HG03103 (cell line): ENCODE results near the gene THNSL1.
"Not testable (repeated sequence)": the region's sequence is repeated elsewhere in the genome, so short reads cannot be mapped to it uniquely, and the experiment has no call there.

ENCODE experiments used
- ATAC-seq: cut with Tn5 transposase; IDR thresholded peaks from one replicate; pipeline ENCODE4 v1.9.1; 2021; ENCODE audit warnings: low read depth; ENCODE audit not compliant: unreplicated experiment

THNSL1 gene

GRCh38 chr10:24995072-24995471 lies 21.3 kb upstream of the THNSL1 start:
- ATAC-seq: no peak

- ATAC-seq: no peak
Observed at GRCh38 chr10:24998044-24998443, 18.4 kb upstream of the THNSL1 start.

- ATAC-seq: not testable (repeated sequence)
Observed at GRCh38 chr10:25011591-25011990, 4.8 kb upstream of the THNSL1 start.

GRCh38 chr10:25014579-25014978 lies 1.8 kb upstream of the THNSL1 start:
- ATAC-seq: no peak

- peak; percentile 53 for ATAC-seq
Observed at GRCh38 chr10:25015828-25016375, 510 bp upstream of the THNSL1 start, which contains the start of gene ENKUR. ENKUR (minus strand) TSS chr10:25016158; CDS start chr10:25015936, 222 bp downstream.

- peak; percentile 3 for ATAC-seq
Observed at GRCh38 chr10:25017154-25017590, 760 bp downstream of the THNSL1 start.

GRCh38 chr10:25017661-25018060 lies 1.2 kb downstream of the THNSL1 start:
- ATAC-seq: no peak

GRCh38 chr10:25018703-25019102 lies 2.3 kb downstream of the THNSL1 start:
- no peak for ATAC-seq

- ATAC-seq: no peak
Observed at GRCh38 chr10:25023278-25023677, 6.9 kb downstream of the THNSL1 start.

GRCh38 chr10:25024528-25024927 lies 8.1 kb downstream of the THNSL1 start:
- ATAC-seq: no peak

- no peak for ATAC-seq
Observed at GRCh38 chr10:25026463-25026862, 10.1 kb downstream of the THNSL1 start.

GRCh38 chr10:25028711-25029110 lies 12.3 kb downstream of the THNSL1 start:
- no peak for ATAC-seq

GRCh38 chr10:25029519-25029918 lies 13.1 kb downstream of the THNSL1 start:
- no peak for ATAC-seq

GRCh38 chr10:25036381-25036780 lies 20.0 kb downstream of the THNSL1 start:
- peak; percentile 94 for ATAC-seq

- ATAC-seq: no peak
Observed at GRCh38 chr10:25038325-25038724, 21.9 kb downstream of the THNSL1 start.

- ATAC-seq: no peak
Observed at GRCh38 chr10:25039531-25039930, 23.1 kb downstream of the THNSL1 start.

GRCh38 chr10:25046641-25047040 lies 30.2 kb downstream of the THNSL1 start:
- no peak for ATAC-seq

- ATAC-seq: no peak
Observed at GRCh38 chr10:25047088-25047487, 30.7 kb downstream of the THNSL1 start.

GRCh38 chr10:25047591-25048301 lies 31.3 kb downstream of the THNSL1 start:
- ATAC-seq: no peak

GRCh38 chr10:25048450-25048849 lies 32.0 kb downstream of the THNSL1 start:
- ATAC-seq: no peak

- ATAC-seq: no peak
Observed at GRCh38 chr10:25049966-25050365, 33.6 kb downstream of the THNSL1 start.

GRCh38 chr10:25050402-25050801 lies 34.0 kb downstream of the THNSL1 start:
- no peak for ATAC-seq
